Adrenal gland (tissue), 5 donors: ENCODE measurements around the gene SSR2.

ENCODE experiments used
- POLR2A ChIP-seq, 2 donors: fragments of 450-650 bp; IDR thresholded peaks; one replicate each; pipeline ENCODE4 v1.6.1; 2017; ENCODE audit warnings: antibody characterized with exemption in 2 of 2, mild to moderate bottlenecking in 2 of 2, moderate library complexity in 1 of 2
- TF ChIP-seq, protein P1 (sequence below), 6 experiments: fragments of 450-650 bp in 4 of 6; fragments of 200-600 bp in 2 of 6; sonication (generic) in 1 of 6; IDR thresholded peaks; 1 replicate in 5 of 6; 2 replicates in 1 of 6; pipeline versions ENCODE4 v1.5.1 to v1.8.0; 2016 to 2021; ENCODE audit warnings: antibody characterized with exemption in 6 of 6, mild to moderate bottlenecking in 2 of 6, moderate library complexity in 1 of 6
- donor health status: DM: no; HTN: no; CAD: no.

DNA sequence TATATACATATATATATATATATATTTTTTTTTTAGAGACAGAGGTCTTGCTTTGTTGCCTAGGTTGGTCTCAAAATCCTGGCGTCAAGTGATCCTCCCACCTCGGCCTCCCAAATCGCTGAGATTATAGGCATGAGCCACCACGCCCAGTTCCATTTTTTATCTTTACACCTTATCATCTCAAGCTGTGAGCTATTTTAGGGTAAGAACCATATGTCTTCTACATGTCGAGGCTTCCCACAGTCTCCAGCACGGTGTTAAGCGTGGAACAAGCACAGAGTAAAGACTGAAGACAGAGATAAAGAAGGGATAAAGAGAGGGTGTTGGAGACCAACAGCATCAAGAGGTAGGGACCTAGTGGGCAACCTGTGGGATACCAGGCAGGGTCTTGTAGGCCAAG, 56.6 kb downstream of the SSR2 start:
- TF ChIP-seq, protein P1, sequence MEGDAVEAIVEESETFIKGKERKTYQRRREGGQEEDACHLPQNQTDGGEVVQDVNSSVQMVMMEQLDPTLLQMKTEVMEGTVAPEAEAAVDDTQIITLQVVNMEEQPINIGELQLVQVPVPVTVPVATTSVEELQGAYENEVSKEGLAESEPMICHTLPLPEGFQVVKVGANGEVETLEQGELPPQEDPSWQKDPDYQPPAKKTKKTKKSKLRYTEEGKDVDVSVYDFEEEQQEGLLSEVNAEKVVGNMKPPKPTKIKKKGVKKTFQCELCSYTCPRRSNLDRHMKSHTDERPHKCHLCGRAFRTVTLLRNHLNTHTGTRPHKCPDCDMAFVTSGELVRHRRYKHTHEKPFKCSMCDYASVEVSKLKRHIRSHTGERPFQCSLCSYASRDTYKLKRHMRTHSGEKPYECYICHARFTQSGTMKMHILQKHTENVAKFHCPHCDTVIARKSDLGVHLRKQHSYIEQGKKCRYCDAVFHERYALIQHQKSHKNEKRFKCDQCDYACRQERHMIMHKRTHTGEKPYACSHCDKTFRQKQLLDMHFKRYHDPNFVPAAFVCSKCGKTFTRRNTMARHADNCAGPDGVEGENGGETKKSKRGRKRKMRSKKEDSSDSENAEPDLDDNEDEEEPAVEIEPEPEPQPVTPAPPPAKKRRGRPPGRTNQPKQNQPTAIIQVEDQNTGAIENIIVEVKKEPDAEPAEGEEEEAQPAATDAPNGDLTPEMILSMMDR (IDR thresholded peaks at IDR 0.05): no peak
- TF ChIP-seq POLR2A (IDR thresholded peaks at IDR 0.05): no peak
